IMR-90 (cell line): ENCODE data around the gene TCF7L1. TPM values are rescaled to one million over a fixed set of nuclear protein-coding genes. Genes with fewer than 3 reads are reported as not detected.

Experiments used
- ATAC-seq: fragments of 200-7000 bp; cut with Tn5 transposase; 2 replicates; pipeline ENCODE4 v1.9.1; 2020; ENCODE audit warnings: low read depth, mild to moderate bottlenecking, moderate library complexity
- BruUV-seq: library from RNA; stranded (reverse); fragments of 400-500 nt; replicated peaks from 2 replicates; lab custom pipeline; 2021; lab: Mats Ljungman, UMichigan
- CTCF ChIA-PET: fragments of 300-600 bp; formaldehyde crosslinking; extraction: SDS; loops from one replicate; lab custom pipeline; 2021; ENCODE audit warnings: antibody characterized with exemption; lab: Yijun Ruan, JAX
- POLR2A ChIA-PET: fragments of 300-600 bp; sonication (Branson Sonifier 250); formaldehyde crosslinking; loops from one replicate; lab custom pipeline; 2022; ENCODE audit warnings: antibody characterized with exemption; ENCODE audit not compliant: unreplicated experiment; lab: Charles Lee
- DNase-seq: peaks from one replicate; pipeline ENCODE4 v3.0.0; 2013
- H2AFZ ChIP-seq: replicated peaks from 2 replicates; pipeline ENCODE3; 2013; ENCODE audit warnings: low read length, mild to moderate bottlenecking; ENCODE audit not compliant: poor library complexity
- H2AK5ac ChIP-seq: 2 replicates; pipeline ENCODE4 v1.6.1; 2013; ENCODE audit warnings: low read depth, low read length, inconsistent platforms
- H2AK9ac ChIP-seq: replicated peaks from 2 replicates; pipeline ENCODE3; 2013; ENCODE audit warnings: mild to moderate bottlenecking, low read depth, low read length, moderate library complexity; ENCODE audit not compliant: poor library complexity
- H2BK120ac ChIP-seq: 2 replicates; pipeline ENCODE4 v1.6.1; 2013; ENCODE audit warnings: low read depth, low read length, inconsistent platforms
- H2BK15ac ChIP-seq: 3 replicates; pipeline ENCODE4 v1.6.1; 2013; ENCODE audit warnings: low read depth, low read length, inconsistent platforms
- H2BK20ac ChIP-seq: 2 replicates; pipeline ENCODE4 v1.6.1; 2013; ENCODE audit warnings: low read depth, mild to moderate bottlenecking, inconsistent platforms, low read length, moderate library complexity
- H2BK5ac ChIP-seq: 2 replicates; pipeline ENCODE4 v1.6.1; 2013; ENCODE audit warnings: mild to moderate bottlenecking, low read depth, low read length, inconsistent platforms; ENCODE audit not compliant: poor library complexity, severe bottlenecking
- H3K14ac ChIP-seq: replicated peaks from 2 replicates; pipeline ENCODE4 v1.6.1; 2013; ENCODE audit warnings: low read depth, low read length, inconsistent platforms
- H3K18ac ChIP-seq: 2 replicates; pipeline ENCODE4 v1.6.1; 2013; ENCODE audit warnings: low read depth, low read length, control low read depth
- H3K23ac ChIP-seq: 2 replicates; pipeline ENCODE4 v1.6.1; 2013; ENCODE audit warnings: low read depth, low read length, inconsistent platforms
- H3K27ac ChIP-seq: 2 replicates; pipeline ENCODE4 v1.5.1; 2013; ENCODE audit warnings: mild to moderate bottlenecking, control low read depth, low read length; ENCODE audit not compliant: insufficient read depth
- H3K27me3 ChIP-seq: 2 replicates; pipeline ENCODE4 v1.6.1; 2013; ENCODE audit warnings: low read length; ENCODE audit not compliant: control insufficient read depth, insufficient read depth
- H3K36me3 ChIP-seq: 2 replicates; pipeline ENCODE4 v1.6.1; 2013; ENCODE audit warnings: low read length, mixed read lengths; ENCODE audit not compliant: control insufficient read depth, insufficient read depth
- H3K4ac ChIP-seq: 2 replicates; pipeline ENCODE4 v1.6.1; 2013; ENCODE audit warnings: low read depth, low read length, inconsistent platforms
- H3K4me1 ChIP-seq: 2 replicates; pipeline ENCODE4 v1.6.1; 2013; ENCODE audit warnings: low read length, mixed read lengths; ENCODE audit not compliant: control insufficient read depth, insufficient read depth
- H3K4me2 ChIP-seq: 2 replicates; pipeline ENCODE4 v1.6.1; 2013; ENCODE audit warnings: low read depth, mild to moderate bottlenecking, control low read depth, low read length, moderate library complexity
- H3K4me3 ChIP-seq: 2 replicates; pipeline ENCODE4 v1.5.1; 2013; ENCODE audit warnings: low read depth, mild to moderate bottlenecking, control low read depth, low read length, moderate library complexity; ENCODE audit not compliant: insufficient read depth
- H3K56ac ChIP-seq: 2 replicates; pipeline ENCODE4 v1.6.1; 2013; ENCODE audit warnings: low read length, inconsistent platforms; ENCODE audit not compliant: insufficient read depth; ENCODE audit errors: extremely low read depth
- H3K79me1 ChIP-seq, 2 experiments: 2 replicates each; pipeline ENCODE4 v1.6.1; 2013; ENCODE audit warnings: low read length in 2 of 2, inconsistent platforms in 1 of 2, low read depth in 1 of 2
- H3K9ac ChIP-seq: 2 replicates; pipeline ENCODE4 v1.6.1; 2013; ENCODE audit warnings: low read depth, low read length, control low read depth
- H3K9me1 ChIP-seq: 2 replicates; pipeline ENCODE4 v1.6.1; 2013; ENCODE audit warnings: low read length, inconsistent platforms; ENCODE audit not compliant: insufficient read depth
- H3K9me3 ChIP-seq: 2 replicates; pipeline ENCODE4 v1.6.1; 2013; ENCODE audit warnings: low read length; ENCODE audit not compliant: control insufficient read depth, insufficient read depth
- H4K20me1 ChIP-seq: 2 replicates; pipeline ENCODE4 v1.6.1; 2013; ENCODE audit warnings: low read length, inconsistent platforms; ENCODE audit not compliant: insufficient read depth
- H4K5ac ChIP-seq: 2 replicates; pipeline ENCODE4 v1.6.1; 2013; ENCODE audit warnings: mild to moderate bottlenecking, low read depth, low read length, control low read depth
- H4K8ac ChIP-seq, 2 experiments: 2 replicates each; pipeline ENCODE4 v1.6.1; 2013; ENCODE audit warnings: low read depth in 2 of 2, low read length in 2 of 2, control low read depth in 1 of 2, inconsistent platforms in 1 of 2
- H4K91ac ChIP-seq: 2 replicates; pipeline ENCODE4 v1.6.1; 2013; ENCODE audit warnings: low read depth, low read length, inconsistent platforms; ENCODE audit not compliant: insufficient read depth
- SMC3 ChIP-seq: fragments of 150-350 bp; IDR thresholded peaks from 2 replicates; pipeline ENCODE4 v1.6.1; 2016; ENCODE audit warnings: low read depth, mild to moderate bottlenecking, antibody characterized with exemption, low read length, moderate library complexity
- WGBS, 2 experiments: methylation state at CpG; one replicate each; pipeline versions ENCODE4 v1.1.5 to v1.1.7; 2013; ENCODE audit warnings: missing lambda C conversion rate in 2 of 2; ENCODE audit not compliant: insufficient read length in 1 of 2; ENCODE audit errors: extremely low coverage in 2 of 2; 5-methylcytosine and 5-hydroxymethylcytosine counted together
- dilution Hi-C: fragments of 300-500 bp; cut with HindIII; formaldehyde crosslinking; loops from one replicate; pipeline ENCODE4 v1.14.3; 2018; ENCODE audit warnings: low sequenced_read_pairs; ENCODE audit not compliant: unreplicated experiment
- in situ Hi-C: fragments of 300-500 bp; cut with MboI; formaldehyde crosslinking; loops from 3 replicates; pipeline ENCODE4 v1.14.3; 2019; ENCODE audit warnings: low sequenced_read_pairs, inconsistent platforms, mixed read lengths
- intact Hi-C: fragments of 100-400 bp; cut with micrococcal nuclease; formaldehyde crosslinking; loops from 2 replicates; pipeline ENCODE4 v1.10.0; 2022
- polyA plus RNA-seq, 3 experiments: library from polyadenylated mRNA; depleted of rRNA; stranded (reverse); fragments of >200 nt; gene quantifications; 2 replicates each; pipeline ENCODE4 v1.2.3, GENCODE V29; 2012; ENCODE audit warnings: low replicate concordance in 1 of 3
- total RNA-seq: library from RNA; depleted of rRNA; stranded (reverse); fragments of >200 nt; gene quantifications from 2 replicates; pipeline ENCODE4 v1.2.3, GENCODE V29; 2012
- TF ChIP-seq, protein P1 (sequence below): fragments of 150-350 bp; IDR thresholded peaks from 2 replicates; pipeline ENCODE4 v1.6.1; 2017; ENCODE audit warnings: mild to moderate bottlenecking, antibody characterized with exemption, low read length, low read depth

TCF7L1 gene
- total and polyA plus RNA-seq, 2 of the 4 experiments (the other 2 are of a cell fraction) = 0.72 to 11.1 TPM

GRCh38 chr2:85278361-85278760 is 145.2 kb downstream of the TCF7L1 start:
- H2BK15ac ChIP-seq = peak overlapping the region; percentile 94; the same call in 2 of the 3 replicates
- CTCF ChIA-PET = interaction anchor here (1.4 kb wide), 1 partner anchor 146 kb away, joined by 10 read pairs; the partner anchor contains the start of gene TCF7L1
- H3K4me1 ChIP-seq = peaks cover 36% of the 10 kb centered on the region
- H3K56ac ChIP-seq = peak overlapping the region; percentile 64; the same call in 1 of the 2 replicates
- peak overlapping the region; percentile 90 for H4K5ac ChIP-seq
- H3K36me3 ChIP-seq = peaks cover under 1% of the 10 kb centered on the region; the same call in 1 of the 2 replicates
- H3K23ac ChIP-seq = peak overlapping the region; percentile 89; the same call in 1 of the 2 replicates
- H4K20me1 ChIP-seq = peaks cover 13% of the 10 kb centered on the region
- H2AK9ac ChIP-seq = no peak overlapping the region
- H3K79me1 ChIP-seq = peaks cover 12 to 83% of the 10 kb centered on the region in 2 experiments; a peak in 3 of 4 replicates
- no peaks in the 10 kb centered on the region for H3K27me3 ChIP-seq
- peak overlapping the region; percentile 98 for H4K91ac ChIP-seq
- H3K4me2 ChIP-seq = peak overlapping the region; percentile 64
- H2BK20ac ChIP-seq = peak overlapping the region; percentile 96
- peak overlapping the region; percentile 87; the same call in 1 of the 2 replicates for H3K27ac ChIP-seq
- intact Hi-C loops = no loop called here
- peak overlapping the region; percentile 82 for H3K18ac ChIP-seq
- TF ChIP-seq, protein P1, sequence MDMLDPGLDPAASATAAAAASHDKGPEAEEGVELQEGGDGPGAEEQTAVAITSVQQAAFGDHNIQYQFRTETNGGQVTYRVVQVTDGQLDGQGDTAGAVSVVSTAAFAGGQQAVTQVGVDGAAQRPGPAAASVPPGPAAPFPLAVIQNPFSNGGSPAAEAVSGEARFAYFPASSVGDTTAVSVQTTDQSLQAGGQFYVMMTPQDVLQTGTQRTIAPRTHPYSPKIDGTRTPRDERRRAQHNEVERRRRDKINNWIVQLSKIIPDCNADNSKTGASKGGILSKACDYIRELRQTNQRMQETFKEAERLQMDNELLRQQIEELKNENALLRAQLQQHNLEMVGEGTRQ = peak; percentile 59
- TF ChIP-seq SMC3 = no peak
- H2AK5ac ChIP-seq = peak overlapping the region; percentile 84; the same call in 1 of the 2 replicates
- H3K9me3 ChIP-seq = no peaks in the 10 kb centered on the region
- peak overlapping the region; percentile 56 to 96; a peak in 3 of 4 replicates for H4K8ac ChIP-seq
- POLR2A ChIA-PET = no interaction called here
- H3K14ac ChIP-seq = peak overlapping the region; percentile 91
- ATAC-seq (peak; percentile 44), DNase-seq (peak; percentile 84)
- no CpG with 5 or more reads among the region's 2 CpGs for WGBS, 2 experiments
- peak overlapping the region; percentile 13; the same call in 1 of the 2 replicates for H3K9ac ChIP-seq
- BruUV-seq = no TSS peak
- in situ Hi-C loops = loop anchor here (25.0 kb wide), 1 partner anchor 791 kb away; no protein-coding TSS in a partner anchor
- no peak overlapping the region for H3K4me3 ChIP-seq
- H2BK5ac ChIP-seq = peak overlapping the region; percentile 88
- H3K4ac ChIP-seq = peak overlapping the region; percentile 97
- no peak overlapping the region for H2AFZ ChIP-seq
- peaks cover 44% of the 10 kb centered on the region for H3K9me1 ChIP-seq
- dilution Hi-C loops = no loop called here
- H2BK120ac ChIP-seq = peak overlapping the region; percentile 97
